Activated naive CD4-positive, alpha-beta T cell treated with anti-CD3 and anti-CD28 coated beads for 36 hours (primary cell): ENCODE measurements around the gene PLCD1. TPM values are rescaled to one million over a fixed set of nuclear protein-coding genes. Genes with fewer than 3 reads are reported as not detected.

Source experiments
- CTCF ChIA-PET: fragments of 350-600 bp; sonication (Branson Sonifier 250); formaldehyde crosslinking; loops from one replicate; lab custom pipeline; 2021; ENCODE audit warnings: antibody characterized with exemption; lab: Charles Lee
- DNase-seq: peaks from one replicate; pipeline ENCODE4 v3.0.0-alpha.2; 2020
- H3K27ac Mint-ChIP-seq: one replicate; pipeline ENCODE4 v1.8.0; 2021; ENCODE audit warnings: mild to moderate bottlenecking, mixed read lengths
- H3K27me3 Mint-ChIP-seq: one replicate; pipeline ENCODE4 v1.8.0; 2021; ENCODE audit warnings: low read depth, mixed read lengths
- H3K36me3 Mint-ChIP-seq: one replicate; pipeline ENCODE4 v1.8.0; 2021; ENCODE audit warnings: low read depth, mixed read lengths
- H3K4me1 Mint-ChIP-seq: one replicate; pipeline ENCODE4 v1.8.0; 2021; ENCODE audit warnings: low read depth, mixed read lengths
- H3K4me3 Mint-ChIP-seq: one replicate; pipeline ENCODE4 v1.8.0; 2021; ENCODE audit warnings: mild to moderate bottlenecking, moderate library complexity, mixed read lengths
- H3K9me3 Mint-ChIP-seq: one replicate; pipeline ENCODE4 v1.8.0; 2021; ENCODE audit warnings: mixed read lengths
- intact Hi-C: fragments of 100-400 bp; cut with micrococcal nuclease; formaldehyde crosslinking; loops from one replicate; pipeline ENCODE4 v1.15.1; 2023
- total RNA-seq, 2 experiments: library from RNA; stranded (reverse); gene quantifications; one replicate each; pipeline ENCODE4 v1.2.3, GENCODE V29; 2021

The PLCD1 gene
- total RNA-seq, 2 experiments from 2014 or later = 10.6 to 10.8 TPM

DNA sequence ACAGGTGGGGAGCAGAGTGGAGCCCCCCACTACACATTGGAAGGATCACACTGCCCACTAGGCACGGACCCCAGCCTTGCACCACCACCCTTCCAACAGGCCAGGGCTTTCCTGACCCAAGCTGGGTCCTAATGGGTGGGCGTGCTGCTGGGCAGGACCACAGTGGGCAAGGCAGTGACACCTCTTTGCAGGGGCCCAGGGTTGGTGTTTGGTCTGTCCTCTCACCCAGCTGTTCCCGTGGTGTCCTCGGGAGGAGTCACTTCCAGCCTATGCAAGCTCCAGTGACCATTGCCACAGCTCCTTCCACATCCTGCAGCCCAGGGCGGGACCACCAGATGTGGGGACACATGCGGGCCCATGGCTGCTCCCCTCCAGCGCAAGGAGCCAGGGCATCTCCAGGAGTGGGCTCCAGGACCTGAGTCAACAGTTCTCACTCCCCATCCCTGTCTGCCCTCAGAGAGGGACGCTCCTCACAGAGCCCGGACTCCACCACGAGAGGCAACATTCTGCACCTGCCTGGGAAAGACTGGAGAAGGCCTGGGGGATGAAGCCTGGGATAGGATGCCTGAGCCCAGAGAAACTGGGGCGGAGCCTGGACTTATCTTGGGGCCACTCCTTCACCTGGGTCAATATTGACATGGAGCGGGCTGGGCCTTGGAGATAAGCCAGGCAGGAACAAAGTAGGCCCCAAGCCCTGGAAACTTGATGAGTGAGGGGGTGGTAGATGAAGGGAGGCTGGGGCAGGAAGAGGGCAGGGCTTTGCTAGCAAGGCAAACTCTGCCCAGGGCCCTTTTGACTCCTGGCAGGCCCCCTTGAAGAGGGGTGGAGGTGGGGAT is 42.7 kb downstream of the PLCD1 start:
- no peak overlapping the region for H3K27ac Mint-ChIP-seq
- no peak for DNase-seq
- H3K4me3 Mint-ChIP-seq = no peak overlapping the region
- no peaks in the 10 kb centered on the region for H3K4me1 Mint-ChIP-seq
- H3K27me3 Mint-ChIP-seq = no peaks in the 10 kb centered on the region
- intact Hi-C loops = no loop called here
- CTCF ChIA-PET = interaction anchor here (1.1 to 4.6 kb wide), 3 partner anchors 10 to 19 kb away, joined by 3 to 22 read pairs (median 4); no protein-coding TSS in a partner anchor
- no peaks in the 10 kb centered on the region for H3K9me3 Mint-ChIP-seq
- H3K36me3 Mint-ChIP-seq = no peaks in the 10 kb centered on the region

DNA sequence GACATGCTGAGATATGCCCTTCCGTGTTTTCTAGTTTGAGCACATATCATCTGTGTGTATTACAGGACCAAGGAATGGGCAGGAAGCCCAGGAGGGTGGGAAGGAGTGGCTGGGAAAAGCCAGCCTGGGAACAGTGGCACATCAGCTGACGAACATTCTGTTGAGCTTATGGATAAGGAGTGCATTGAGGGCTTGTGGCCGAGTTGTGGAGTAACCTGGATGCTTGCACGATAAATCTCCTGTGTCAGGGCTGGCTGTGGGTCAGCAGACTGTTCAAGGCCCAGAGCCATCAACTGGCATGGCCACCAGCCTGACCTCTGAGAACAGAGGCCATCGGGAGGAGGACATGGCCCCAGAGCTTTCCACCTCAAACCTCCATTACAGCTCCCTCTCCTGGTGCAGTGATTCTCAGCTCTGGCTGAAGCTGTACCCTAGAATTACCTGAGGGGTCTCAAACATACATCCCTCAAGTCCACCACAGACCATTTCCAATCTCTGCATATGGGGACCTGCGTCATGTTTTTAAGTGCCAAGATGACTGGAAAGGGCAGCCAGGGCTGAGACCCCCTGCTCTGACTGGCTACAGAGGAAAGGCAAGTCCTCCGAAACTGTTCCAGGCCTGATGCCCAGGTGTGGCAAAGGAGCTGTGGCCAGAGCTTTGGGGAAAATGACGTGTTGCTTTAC is 43.7 kb downstream of the PLCD1 start:
- Mint-ChIP-seq H3K36me3 (no peaks in the 10 kb centered on the region), H3K4me1 (no peaks in the 10 kb centered on the region)

DNA sequence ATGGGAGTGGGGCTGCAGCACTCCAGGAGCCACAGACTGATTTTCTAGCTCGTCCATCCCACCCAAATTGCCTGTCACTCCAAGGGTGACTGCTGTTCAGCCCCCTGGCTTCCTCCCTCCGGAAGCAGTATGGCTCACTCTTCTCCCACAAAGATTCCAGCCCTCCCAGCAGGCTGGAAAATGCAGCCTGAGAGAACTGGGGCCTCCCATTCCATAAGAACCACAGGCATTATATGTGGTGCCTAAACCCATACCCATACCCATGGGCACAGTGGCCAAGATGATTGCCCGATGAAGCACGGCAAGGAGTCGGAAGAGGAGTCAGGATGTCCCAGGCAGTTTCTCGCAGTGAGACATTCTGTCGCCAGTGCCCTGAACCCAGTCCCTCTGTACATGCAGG is 44.8 kb downstream of the PLCD1 start:
- intact Hi-C loops = no loop called here

More for the DNA sequence above, 43.7 kb downstream of the PLCD1 start:
- no peak overlapping the region for H3K27ac Mint-ChIP-seq
- CTCF ChIA-PET = interaction anchor here (1.1 to 4.6 kb wide), 4 partner anchors 11 to 18 kb away, joined by 3 to 22 read pairs (median 4); no protein-coding TSS in a partner anchor
- no peak overlapping the region for H3K4me3 Mint-ChIP-seq
- intact Hi-C loops = no loop called here
- no peak for DNase-seq
- H3K9me3 Mint-ChIP-seq = no peaks in the 10 kb centered on the region
- no peaks in the 10 kb centered on the region for H3K27me3 Mint-ChIP-seq

DNA sequence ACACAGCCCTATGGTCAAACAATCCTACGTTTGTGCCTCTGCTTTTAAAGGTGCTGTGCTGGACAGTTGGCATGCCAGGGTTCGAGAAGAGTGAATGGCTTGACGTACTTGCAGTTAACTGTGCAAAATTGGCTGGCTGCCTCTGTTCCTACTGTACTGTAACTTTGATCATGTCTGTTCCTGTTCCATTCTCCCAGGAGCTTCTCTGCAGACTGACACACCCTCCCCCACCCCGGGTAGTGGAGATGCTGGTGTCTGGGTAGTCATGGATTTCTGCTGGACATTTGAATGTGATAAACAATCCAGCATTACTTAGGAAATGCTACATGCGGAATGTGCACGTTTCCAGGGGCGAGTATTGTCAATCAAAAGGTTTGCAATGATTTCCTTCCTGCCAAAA is 45.4 kb downstream of the PLCD1 start:
- intact Hi-C loops = no loop called here

More for the DNA sequence above, 44.8 kb downstream of the PLCD1 start:
- no peaks in the 10 kb centered on the region for H3K27me3 Mint-ChIP-seq
- CTCF ChIA-PET = interaction anchor here (0.6 to 4.6 kb wide), 2 partner anchors 10 to 957 kb away, joined by 3 to 22 read pairs; no protein-coding TSS in a partner anchor
- H3K9me3 Mint-ChIP-seq = no peaks in the 10 kb centered on the region
- H3K4me3 Mint-ChIP-seq = no peak overlapping the region
- no peaks in the 10 kb centered on the region for H3K4me1 Mint-ChIP-seq
- no peak for DNase-seq
- H3K36me3 Mint-ChIP-seq = no peaks in the 10 kb centered on the region
- no peak overlapping the region for H3K27ac Mint-ChIP-seq

DNA sequence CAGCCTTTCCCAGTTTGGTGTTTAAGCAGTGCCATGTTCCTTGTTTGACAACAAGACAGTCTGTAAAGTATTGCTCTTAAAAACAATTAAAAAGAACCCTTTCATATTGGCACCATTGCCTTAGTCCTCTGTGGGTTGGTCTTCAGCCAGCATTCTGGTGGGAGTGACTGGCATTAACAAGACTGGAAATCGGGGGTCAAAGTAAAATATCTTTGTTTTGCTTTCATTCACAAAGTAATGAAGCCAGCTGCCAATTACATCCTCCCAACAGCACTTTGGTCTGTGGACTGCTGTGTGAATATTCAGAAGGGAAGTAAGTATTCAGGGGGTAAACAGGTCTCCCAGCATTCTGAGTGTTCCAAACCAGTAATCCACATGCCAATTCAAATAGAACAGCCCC is 47.1 kb downstream of the PLCD1 start:
- CTCF ChIA-PET = interaction anchor here (1.0 to 4.6 kb wide), 2 partner anchors 8 to 27 kb away, joined by 3 to 22 read pairs; no protein-coding TSS in a partner anchor
- Mint-ChIP-seq H3K4me3 (no peak overlapping the region), H3K36me3 (no peaks in the 10 kb centered on the region), H3K9me3 (no peaks in the 10 kb centered on the region), H3K4me1 (no peaks in the 10 kb centered on the region), H3K27me3 (no peaks in the 10 kb centered on the region), H3K27ac (no peak overlapping the region)
- intact Hi-C loops = no loop called here
- DNase-seq = no peak

More for the DNA sequence above, 45.4 kb downstream of the PLCD1 start:
- no peak overlapping the region for H3K27ac Mint-ChIP-seq
- H3K4me1 Mint-ChIP-seq = no peaks in the 10 kb centered on the region
- no peak for DNase-seq
- H3K4me3 Mint-ChIP-seq = no peak overlapping the region
- CTCF ChIA-PET = interaction anchor here (4.6 kb wide), 1 partner anchor 9 kb away, joined by 22 read pairs; no protein-coding TSS in a partner anchor
- no peaks in the 10 kb centered on the region for H3K9me3 Mint-ChIP-seq
- H3K36me3 Mint-ChIP-seq = no peaks in the 10 kb centered on the region
- no peaks in the 10 kb centered on the region for H3K27me3 Mint-ChIP-seq

DNA sequence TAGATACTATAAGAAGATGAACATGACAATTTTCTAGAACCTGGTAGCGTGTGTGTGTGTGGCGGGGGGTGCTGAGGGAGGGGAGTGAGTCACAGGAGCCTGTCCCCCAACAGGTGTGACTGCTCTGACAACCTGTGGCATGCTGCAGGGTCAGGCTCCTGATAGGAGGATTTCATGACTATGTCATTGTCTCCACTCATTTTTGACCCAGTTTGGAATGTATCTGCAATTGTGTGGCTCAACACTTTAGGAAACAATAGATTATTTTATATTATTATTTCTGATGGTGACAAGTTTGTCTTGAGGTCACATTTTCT is 48.1 kb downstream of the PLCD1 start:
- intact Hi-C loops = no loop called here
- Mint-ChIP-seq H3K27me3 (no peaks in the 10 kb centered on the region), H3K27ac (no peak overlapping the region), H3K4me1 (no peaks in the 10 kb centered on the region), H3K36me3 (no peaks in the 10 kb centered on the region), H3K9me3 (no peaks in the 10 kb centered on the region), H3K4me3 (no peak overlapping the region)
- no peak for DNase-seq
- CTCF ChIA-PET = no interaction called here

DNA sequence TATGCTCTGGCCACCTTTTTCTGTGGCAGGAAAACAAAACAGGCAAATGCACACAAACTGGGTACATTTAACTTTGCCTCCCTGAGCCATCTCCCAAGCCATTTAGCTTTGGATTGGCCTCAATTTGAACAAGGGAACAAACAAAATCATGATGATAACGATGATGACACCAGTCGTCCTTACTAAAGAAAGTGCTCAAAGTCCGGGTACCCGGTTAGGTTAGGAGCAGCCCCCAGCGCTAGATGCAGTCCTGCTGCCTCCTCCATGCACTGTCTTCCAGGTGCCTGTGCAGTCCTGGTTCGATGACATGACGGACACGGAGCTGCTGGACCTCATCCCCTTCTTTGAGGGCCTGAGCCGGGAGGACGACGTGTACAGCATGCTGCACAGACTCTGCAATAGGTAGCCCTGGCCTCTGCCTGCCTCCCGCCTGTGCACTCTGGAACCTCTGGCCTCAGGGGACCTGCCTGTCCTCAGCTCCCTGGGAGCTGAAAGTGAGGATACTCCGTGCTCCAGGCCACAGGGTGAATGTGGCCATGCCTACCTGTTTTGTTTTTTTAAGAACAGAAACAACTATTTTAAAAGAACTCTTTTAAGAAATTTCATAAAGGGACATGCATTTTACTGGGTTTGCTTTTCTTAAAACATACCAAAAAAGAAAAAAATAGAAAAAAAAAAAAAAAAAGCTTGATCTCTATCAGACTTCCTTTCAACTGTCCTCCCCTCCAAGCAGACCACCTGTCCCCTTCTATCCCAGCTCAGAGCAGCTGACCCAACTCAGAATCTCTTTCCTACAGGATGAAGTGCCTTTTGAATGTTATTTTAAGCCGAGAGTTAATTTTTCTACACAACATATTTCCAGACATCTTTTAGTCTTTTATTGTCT is 48.7 kb downstream of the PLCD1 start:
- H3K27ac Mint-ChIP-seq = no peak overlapping the region
- H3K4me1 Mint-ChIP-seq = no peaks in the 10 kb centered on the region
- DNase-seq = no peak
- intact Hi-C loops = no loop called here
- no peaks in the 10 kb centered on the region for H3K27me3 Mint-ChIP-seq
- CTCF ChIA-PET = interaction anchor here (0.5 to 1.4 kb wide), 5 partner anchors 13 to 138 kb away, joined by 3 read pairs; no protein-coding TSS in a partner anchor
- H3K36me3 Mint-ChIP-seq = no peaks in the 10 kb centered on the region
- no peaks in the 10 kb centered on the region for H3K9me3 Mint-ChIP-seq
- no peak overlapping the region for H3K4me3 Mint-ChIP-seq

DNA sequence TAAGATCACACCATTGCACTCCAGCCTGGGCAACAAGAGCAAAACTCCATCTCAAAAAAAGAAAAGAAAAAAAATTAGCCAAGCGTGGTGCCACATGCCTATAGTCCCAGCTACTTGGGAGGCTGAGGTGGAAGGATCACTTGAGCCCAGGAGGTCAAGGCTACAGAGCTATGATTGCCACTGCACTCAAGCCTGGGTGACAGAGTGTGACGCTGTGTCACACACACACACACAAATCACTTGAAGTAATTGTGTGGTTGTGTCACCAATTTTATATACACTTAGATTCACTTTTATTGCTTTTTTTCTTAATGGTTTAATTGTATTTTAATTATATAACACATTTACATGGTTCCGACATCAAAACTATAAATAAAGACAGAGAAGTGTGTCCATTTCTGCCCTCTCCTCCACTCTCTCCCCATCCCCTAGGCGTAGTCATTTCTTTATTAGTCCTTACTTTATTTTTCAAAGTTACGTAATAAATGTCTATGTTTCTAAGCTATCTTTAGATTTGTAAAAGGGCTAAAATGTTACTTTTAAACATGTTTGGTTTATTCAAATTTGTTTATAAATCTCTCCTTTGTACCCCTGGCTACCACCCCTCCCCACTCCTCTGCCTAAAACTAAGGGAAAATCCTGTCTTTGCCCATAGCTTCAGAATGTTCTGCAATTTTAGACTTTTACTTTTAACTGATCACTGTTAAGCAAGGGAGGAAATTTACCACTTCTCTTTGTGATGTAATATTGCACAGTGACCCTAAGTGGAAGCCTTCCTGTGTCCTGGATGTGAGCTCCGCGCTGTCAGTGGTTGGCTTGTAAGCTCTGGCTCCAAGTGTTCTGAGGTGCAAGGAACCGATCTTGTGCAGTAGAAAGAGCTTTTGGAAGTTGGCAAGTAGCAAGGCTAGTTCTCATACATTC is 49.6 kb downstream of the PLCD1 start:
- H3K4me1 Mint-ChIP-seq = peaks cover 2% of the 10 kb centered on the region
- H3K9me3 Mint-ChIP-seq = no peaks in the 10 kb centered on the region
- DNase-seq = no peak
- no peaks in the 10 kb centered on the region for H3K27me3 Mint-ChIP-seq
- H3K36me3 Mint-ChIP-seq = no peaks in the 10 kb centered on the region
- CTCF ChIA-PET = interaction anchor here (0.5 to 1.4 kb wide), 7 partner anchors 10 to 1083 kb away, joined by 3 to 4 read pairs (median 3); no protein-coding TSS in a partner anchor
- H3K4me3 Mint-ChIP-seq = no peak overlapping the region
- intact Hi-C loops = no loop called here
- no peak overlapping the region for H3K27ac Mint-ChIP-seq

DNA sequence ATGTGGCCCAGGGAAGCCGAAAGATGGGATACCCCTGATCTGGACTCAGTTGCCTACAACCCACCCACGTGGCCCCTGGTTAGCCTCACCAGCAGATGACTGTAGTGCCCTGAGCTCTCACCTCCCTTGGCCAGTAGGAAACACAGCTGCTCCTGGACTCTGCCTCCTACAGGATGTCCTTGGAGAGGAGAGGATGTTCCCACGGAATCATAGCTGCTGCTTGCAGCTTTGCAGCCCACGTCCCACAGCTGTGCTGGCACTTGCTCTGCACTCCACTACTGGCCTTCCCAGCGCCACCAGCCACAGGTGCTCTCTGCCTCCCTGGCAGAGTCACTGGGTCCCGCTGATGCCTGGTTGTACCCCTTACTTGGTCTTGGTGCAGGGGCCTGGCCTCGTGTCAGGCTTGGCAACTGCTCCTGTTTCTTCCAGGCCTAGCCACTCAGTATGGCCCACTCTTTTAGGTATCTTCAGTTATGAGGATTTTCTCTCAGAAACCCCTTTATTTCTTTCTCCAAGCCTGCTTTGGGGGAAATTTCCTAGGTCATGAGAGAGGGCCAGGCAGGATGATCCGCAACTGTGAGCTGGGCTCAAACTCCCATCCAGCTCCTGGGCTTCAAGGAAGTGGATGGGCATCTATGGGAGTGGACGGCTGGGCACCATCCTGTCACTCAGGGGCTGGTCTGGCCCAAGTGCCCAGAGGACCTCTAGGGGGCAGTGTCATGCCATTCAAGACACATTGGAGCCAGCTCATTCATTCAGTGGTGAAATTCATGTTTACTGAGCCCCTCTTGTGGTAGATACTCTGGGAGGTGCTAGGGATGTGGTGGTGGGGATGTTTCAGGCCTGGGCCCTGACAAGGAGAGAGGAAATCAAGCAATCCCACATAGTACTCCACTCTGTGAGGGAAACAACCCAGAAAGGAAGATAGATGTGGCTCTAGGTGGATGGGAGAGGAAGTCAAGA is 55.0 kb downstream of the PLCD1 start:
- peaks cover 4% of the 10 kb centered on the region for H3K4me1 Mint-ChIP-seq
- no peak overlapping the region for H3K27ac Mint-ChIP-seq
- H3K27me3 Mint-ChIP-seq = no peaks in the 10 kb centered on the region
- H3K4me3 Mint-ChIP-seq = no peak overlapping the region
- intact Hi-C loops = loop anchor here (1.0 to 5.0 kb wide), 6 partner anchors 23 to 506 kb away; partner anchors contain the start of gene XYLB
- H3K9me3 Mint-ChIP-seq = no peaks in the 10 kb centered on the region
- no peaks in the 10 kb centered on the region for H3K36me3 Mint-ChIP-seq
- CTCF ChIA-PET = interaction anchor here (0.8 to 4.2 kb wide), 25 partner anchors 8 to 522 kb away, joined by 3 to 43 read pairs (median 4); partner anchors contain the start of gene EXOG
- DNase-seq = peak; percentile 84
